Fibroblast of lung (primary cell): ENCODE measurements around the gene SPATA21. TPM values are rescaled to one million over a fixed set of nuclear protein-coding genes. Genes with fewer than 3 reads are reported as not detected.

Experiments
- DNase-seq, 2 donors: peaks; one replicate each; pipeline versions ENCODE4 v3.0.0 to v3.0.0-alpha.2; 2010; ENCODE audit warnings: low read depth in 2 of 2
- H2AFZ ChIP-seq: 2 replicates; pipeline ENCODE4 v1.5.1; 2012; ENCODE audit warnings: low read length, control low read depth, inconsistent platforms
- H3K27ac ChIP-seq: 2 replicates; pipeline ENCODE4 v1.5.1; 2011; ENCODE audit warnings: low read length, control low read depth; ENCODE audit not compliant: insufficient read depth
- H3K27me3 ChIP-seq: 2 replicates; pipeline ENCODE4 v1.5.1; 2011; ENCODE audit warnings: mild to moderate bottlenecking, low read length; ENCODE audit not compliant: control insufficient read depth, insufficient read depth
- H3K36me3 ChIP-seq: 2 replicates; pipeline ENCODE4 v1.5.1; 2011; ENCODE audit warnings: low read length; ENCODE audit not compliant: control insufficient read depth, insufficient read depth
- H3K4me1 ChIP-seq: 2 replicates; pipeline ENCODE4 v1.5.1; 2011; ENCODE audit warnings: low read length; ENCODE audit not compliant: control insufficient read depth, insufficient read depth; ENCODE audit errors: extremely low read depth
- H3K4me2 ChIP-seq: 2 replicates; pipeline ENCODE4 v1.5.1; 2011; ENCODE audit warnings: low read length, control low read depth; ENCODE audit not compliant: insufficient read depth; ENCODE audit errors: extremely low read depth
- H3K4me3 ChIP-seq, 4 experiments: fragments of 200-600 bp in 1 of 4; sonication (generic) in 1 of 4; replicated peaks in 1 of 4; 2 replicates each; pipeline ENCODE4 v1.5.1; 2011 to 2016; ENCODE audit warnings: low read length in 4 of 4, low read depth in 3 of 4, mild to moderate bottlenecking in 3 of 4, control low read depth in 2 of 4, inconsistent platforms in 1 of 4, mixed read lengths in 1 of 4; ENCODE audit not compliant: insufficient read depth in 1 of 4; ENCODE audit errors: control extremely low read depth in 1 of 4
- H3K79me2 ChIP-seq: 2 replicates; pipeline ENCODE4 v1.5.1; 2012; ENCODE audit warnings: mild to moderate bottlenecking, low read length, inconsistent platforms; ENCODE audit not compliant: control insufficient read depth, insufficient read depth
- H3K9ac ChIP-seq: 2 replicates; pipeline ENCODE4 v1.5.1; 2011; ENCODE audit warnings: mild to moderate bottlenecking, low read length, control low read depth; ENCODE audit not compliant: insufficient read depth
- H3K9me3 ChIP-seq: 2 replicates; pipeline ENCODE4 v1.5.1; 2012; ENCODE audit warnings: low read depth, low read length; ENCODE audit not compliant: control insufficient read depth, insufficient read depth
- H4K20me1 ChIP-seq: 2 replicates; pipeline ENCODE4 v1.5.1; 2011; ENCODE audit warnings: low read length; ENCODE audit not compliant: control insufficient read depth, insufficient read depth; ENCODE audit errors: extremely low read depth
- CTCF ChIP-seq, 2 donors: IDR thresholded peaks in 1 of 2; conservative IDR thresholded peaks in 1 of 2; 1 replicate in 1 of 2; 2 replicates in 1 of 2; pipeline ENCODE4 v1.5.1; 2011 to 2012; ENCODE audit warnings: low read length in 2 of 2, control low read depth in 1 of 2, inconsistent platforms in 1 of 2, low read depth in 1 of 2, mild to moderate bottlenecking in 1 of 2
- EZH2 ChIP-seq: IDR thresholded peaks from 2 replicates; pipeline ENCODE4 v1.5.1; 2012; ENCODE audit warnings: low read length, control low read depth, mild to moderate bottlenecking; ENCODE audit errors: missing control alignments
- polyA plus RNA-seq, 2 donors: library from polyadenylated mRNA; depleted of rRNA in 1 of 2; stranded (reverse) in 1 of 2; unstranded in 1 of 2; fragments of >200 nt; gene quantifications; 2 replicates each; pipeline ENCODE4 v1.2.1, GENCODE V29; 2011 to 2012; ENCODE audit warnings: missing spikeins in 1 of 2
- total RNA-seq: library from RNA; depleted of rRNA; stranded (reverse); fragments of >200 nt; gene quantifications from 2 replicates; pipeline ENCODE4 v1.2.1, GENCODE V29; 2014

SPATA21 gene
- total and polyA plus RNA-seq, 2 donors (not counting 1 experiment from before 2014, with no cell fraction given), result not detected

GRCh38 chr1:16378443-16378842, 58.8 kb downstream of the SPATA21 start:
- Histone ChIP-seq H3K79me2 (peaks cover 94% of the 10 kb centered on the region), H3K4me3 (no peak overlapping the region), H4K20me1 (no peaks in the 10 kb centered on the region), H3K4me2 (no peak overlapping the region), H3K9ac (no peak overlapping the region), H3K36me3 (no peaks in the 10 kb centered on the region), H3K4me1 (peaks cover 15% of the 10 kb centered on the region), H3K27me3 (no peaks in the 10 kb centered on the region), H3K27ac (no peak overlapping the region), H2AFZ (no peak overlapping the region), H3K9me3 (no peaks in the 10 kb centered on the region)
- no peak for DNase-seq
- TF ChIP-seq CTCF (conservative IDR thresholded peaks at IDR 0.05 in 1 of 2, IDR thresholded peaks at IDR 0.05 in 1 of 2; ENCODE audit: low read depth in 1 of 2, low read length in 2 of 2) (no peak), EZH2 (no peak)

- Histone ChIP-seq H3K9ac (no peak overlapping the region), H2AFZ (no peak overlapping the region), H3K9me3 (no peaks in the 10 kb centered on the region), H3K79me2 (peaks cover 94% of the 10 kb centered on the region), H3K4me1 (peaks cover 23% of the 10 kb centered on the region), H3K27me3 (no peaks in the 10 kb centered on the region), H3K4me2 (no peak overlapping the region), H4K20me1 (no peaks in the 10 kb centered on the region), H3K36me3 (no peaks in the 10 kb centered on the region), H3K4me3 (no peak overlapping the region), H3K27ac (peak overlapping the region; percentile 31)
- TF ChIP-seq CTCF (conservative IDR thresholded peaks at IDR 0.05 in 1 of 2, IDR thresholded peaks at IDR 0.05 in 1 of 2; ENCODE audit: low read depth in 1 of 2, low read length in 2 of 2) (no peak), EZH2 (no peak)
- DNase-seq, result no peak
Measured at GRCh38 chr1:16376971-16377370, 60.3 kb downstream of the SPATA21 start.

- peak; percentile 79 to 82 for DNase-seq
- Histone ChIP-seq H3K9ac (no peak overlapping the region), H3K4me3 (peak overlapping the region in 2 of 4 experiments; percentile 13 to 17), H4K20me1 (no peaks in the 10 kb centered on the region), H3K79me2 (peaks cover 91% of the 10 kb centered on the region), H3K27me3 (no peaks in the 10 kb centered on the region), H3K27ac (peak overlapping the region; percentile 71), H3K4me2 (peak overlapping the region; percentile 49), H3K36me3 (no peaks in the 10 kb centered on the region), H2AFZ (no peak overlapping the region), H3K9me3 (no peaks in the 10 kb centered on the region), H3K4me1 (peaks cover 28% of the 10 kb centered on the region)
- TF ChIP-seq CTCF (conservative IDR thresholded peaks at IDR 0.05 in 1 of 2, IDR thresholded peaks at IDR 0.05 in 1 of 2; ENCODE audit: low read depth in 1 of 2, low read length in 2 of 2), result no peak
- no peak for TF ChIP-seq EZH2
Measured at GRCh38 chr1:16375521-16376340, 61.5 kb downstream of the SPATA21 start.
